ENCODE results near the gene AGMO.

Gene AGMO

GRCh38 chr7:15218261-15218660 lies 343.6 kb downstream of the AGMO start:
- DNase-seq (ENCODE audit: low spot score), result no peak

- DNase-seq (ENCODE audit: low spot score), result no peak
Observed at GRCh38 chr7:15215616-15216015, 346.2 kb downstream of the AGMO start.

GRCh38 chr7:15214976-15215375 lies 346.8 kb downstream of the AGMO start:
- DNase-seq (ENCODE audit: low spot score), result no peak

GRCh38 chr7:15213093-15213492 lies 348.7 kb downstream of the AGMO start:
- no peak for DNase-seq (ENCODE audit: low spot score)

- DNase-seq (ENCODE audit: low spot score), result no peak
Observed at GRCh38 chr7:15209429-15209828, 352.4 kb downstream of the AGMO start.

GRCh38 chr7:15204421-15204820 lies 357.4 kb downstream of the AGMO start:
- DNase-seq (ENCODE audit: low spot score), result no peak

GRCh38 chr7:15199482-15199881 lies 362.3 kb downstream of the AGMO start:
- no peak for DNase-seq (ENCODE audit: low spot score)

- DNase-seq (ENCODE audit: low spot score), result no peak
Observed at GRCh38 chr7:15197042-15197977, 364.5 kb downstream of the AGMO start.

- DNase-seq (ENCODE audit: low spot score), result no peak
Observed at GRCh38 chr7:15178065-15178464, 383.8 kb downstream of the AGMO start.

- no peak for DNase-seq (ENCODE audit: low spot score)
Observed at GRCh38 chr7:15176089-15176488, 385.7 kb downstream of the AGMO start.

GRCh38 chr7:15175152-15175551 lies 386.7 kb downstream of the AGMO start:
- no peak for DNase-seq (ENCODE audit: low spot score)

- no peak for DNase-seq (ENCODE audit: low spot score)
Observed at GRCh38 chr7:15174485-15174884, 387.3 kb downstream of the AGMO start.

- no peak for DNase-seq (ENCODE audit: low spot score)
Observed at GRCh38 chr7:15168489-15168888, 393.3 kb downstream of the AGMO start.

- no peak for DNase-seq (ENCODE audit: low spot score)
Observed at GRCh38 chr7:15167912-15168311, 393.9 kb downstream of the AGMO start.

GRCh38 chr7:15166620-15167019 lies 395.2 kb downstream of the AGMO start:
- DNase-seq (ENCODE audit: low spot score), result no peak

GRCh38 chr7:15159261-15159660 lies 402.6 kb downstream of the AGMO start:
- DNase-seq (ENCODE audit: low spot score), result no peak

GRCh38 chr7:15158141-15158810 lies 403.5 kb downstream of the AGMO start:
- no peak for DNase-seq (ENCODE audit: low spot score)

Measured in CD4-positive, alpha-beta T cell treated with Interleukin-2 at 100 ng/mL for 4 hours (primary cell).